H9 (cell line): ENCODE measurements around the gene S1PR5. TPM values are rescaled to one million over a fixed set of nuclear protein-coding genes. Genes with fewer than 3 reads are reported as not detected.

Source experiments
- DNase-seq: peaks from one replicate; pipeline ENCODE4 v3.0.0-alpha.2; 2017
- H2AFZ ChIP-seq: one replicate; pipeline ENCODE4 v1.6.1; 2013; ENCODE audit warnings: mild to moderate bottlenecking, low read length, control low read depth, moderate library complexity
- H2AK5ac ChIP-seq: 2 replicates; pipeline ENCODE4 v1.6.1; 2013; ENCODE audit warnings: low read length, control low read depth, mixed read lengths; ENCODE audit not compliant: insufficient read length
- H2BK120ac ChIP-seq: one replicate; pipeline ENCODE4 v1.6.1; 2013; ENCODE audit warnings: low read depth, mild to moderate bottlenecking, low read length, control low read depth, inconsistent platforms; ENCODE audit not compliant: poor library complexity, severe bottlenecking
- H2BK12ac ChIP-seq: 2 replicates; pipeline ENCODE4 v1.6.1; 2013; ENCODE audit warnings: low read length, control low read depth, mixed read lengths, low read depth; ENCODE audit not compliant: insufficient read length
- H2BK15ac ChIP-seq: 2 replicates; pipeline ENCODE4 v1.6.1; 2013; ENCODE audit warnings: low read depth, low read length, control low read depth
- H2BK20ac ChIP-seq: one replicate; pipeline ENCODE4 v1.6.1; 2013; ENCODE audit warnings: low read depth, mild to moderate bottlenecking, low read length, control low read depth, inconsistent platforms; ENCODE audit not compliant: poor library complexity, severe bottlenecking
- H2BK5ac ChIP-seq: 2 replicates; pipeline ENCODE4 v1.6.1; 2013; ENCODE audit warnings: low read length, control low read depth, mixed read lengths; ENCODE audit not compliant: insufficient read length
- H3K14ac ChIP-seq: 2 replicates; pipeline ENCODE4 v1.6.1; 2013; ENCODE audit warnings: low read length, control low read depth; ENCODE audit not compliant: insufficient read depth
- H3K18ac ChIP-seq: 2 replicates; pipeline ENCODE4 v1.6.1; 2013; ENCODE audit warnings: low read depth, mild to moderate bottlenecking, mixed read lengths, low read length, control low read depth; ENCODE audit not compliant: insufficient read length
- H3K23ac ChIP-seq: 2 replicates; pipeline ENCODE4 v1.6.1; 2013; ENCODE audit warnings: low read length, control low read depth, mixed read lengths, low read depth; ENCODE audit not compliant: insufficient read length
- H3K23me2 ChIP-seq: 2 replicates; pipeline ENCODE4 v1.6.1; 2013; ENCODE audit warnings: low read depth, mild to moderate bottlenecking, mixed read lengths, low read length, control low read depth; ENCODE audit not compliant: insufficient read length, poor library complexity, severe bottlenecking
- H3K27ac ChIP-seq: 2 replicates; pipeline ENCODE4 v1.5.1; 2013; ENCODE audit warnings: low read length, control low read depth, mixed read lengths, low read depth; ENCODE audit not compliant: insufficient read length
- H3K27me3 ChIP-seq: 2 replicates; pipeline ENCODE4 v1.6.1; 2013; ENCODE audit warnings: low read length, control low read depth, inconsistent platforms; ENCODE audit not compliant: insufficient read depth
- H3K4ac ChIP-seq: 2 replicates; pipeline ENCODE4 v1.6.1; 2013; ENCODE audit warnings: low read depth, mild to moderate bottlenecking, control low read depth, inconsistent platforms, low read length, moderate library complexity
- H3K4me1 ChIP-seq: 2 replicates; pipeline ENCODE4 v1.6.1; 2013; ENCODE audit warnings: low read length, control low read depth, inconsistent platforms; ENCODE audit not compliant: insufficient read depth
- H3K4me2 ChIP-seq: 2 replicates; pipeline ENCODE4 v1.6.1; 2013; ENCODE audit warnings: low read length, control low read depth, mixed read lengths; ENCODE audit not compliant: insufficient read length, insufficient read depth
- H3K56ac ChIP-seq: 2 replicates; pipeline ENCODE4 v1.6.1; 2013; ENCODE audit warnings: low read depth, mild to moderate bottlenecking, mixed read lengths, low read length, control low read depth; ENCODE audit not compliant: insufficient read length
- H3K79me1 ChIP-seq: 2 replicates; pipeline ENCODE4 v1.6.1; 2013; ENCODE audit warnings: low read depth, mild to moderate bottlenecking, moderate library complexity, low read length, control low read depth, inconsistent platforms; ENCODE audit not compliant: insufficient read depth, poor library complexity, severe bottlenecking
- H3K79me2 ChIP-seq: 2 replicates; pipeline ENCODE4 v1.6.1; 2013; ENCODE audit warnings: low read length, control low read depth, inconsistent platforms; ENCODE audit not compliant: insufficient read depth
- H3K9ac ChIP-seq: 2 replicates; pipeline ENCODE4 v1.6.1; 2013; ENCODE audit warnings: low read length, control low read depth, mixed read lengths; ENCODE audit not compliant: insufficient read length; ENCODE audit errors: extremely low read depth
- H3K9me3 ChIP-seq: one replicate; pipeline ENCODE4 v1.6.1; 2013; ENCODE audit warnings: low read depth, low read length, inconsistent platforms; ENCODE audit not compliant: control insufficient read depth
- H3T11ph ChIP-seq: one replicate; pipeline ENCODE4 v1.6.1; 2013; ENCODE audit warnings: mild to moderate bottlenecking, low read length, control low read depth, inconsistent platforms
- H4K20me1 ChIP-seq: one replicate; pipeline ENCODE4 v1.6.1; 2013; ENCODE audit not compliant: control insufficient read depth, insufficient read length, insufficient read depth
- H4K5ac ChIP-seq: 2 replicates; pipeline ENCODE4 v1.6.1; 2013; ENCODE audit warnings: low read depth, mild to moderate bottlenecking, mixed read lengths, low read length, control low read depth; ENCODE audit not compliant: insufficient read length
- H4K8ac ChIP-seq: replicated peaks from 2 replicates; pipeline ENCODE4 v1.6.1; 2013; ENCODE audit warnings: low read length, control low read depth, mixed read lengths, low read depth; ENCODE audit not compliant: insufficient read length
- H4K91ac ChIP-seq: 2 replicates; pipeline ENCODE4 v1.6.1; 2013; ENCODE audit warnings: low read depth, mild to moderate bottlenecking, moderate library complexity, mixed read lengths, low read length, control low read depth; ENCODE audit not compliant: insufficient read length
- H3K27ac Mint-ChIP-seq, 3 experiments: 2 replicates in 2 of 3; 3 replicates in 1 of 3; pipeline ENCODE4 v1.8.0; 2020 to 2021; ENCODE audit warnings: mixed read lengths in 3 of 3, mild to moderate bottlenecking in 1 of 3, moderate library complexity in 1 of 3
- H3K27me3 Mint-ChIP-seq: 2 replicates; pipeline ENCODE4 v1.8.0; 2021; ENCODE audit warnings: low read depth, mild to moderate bottlenecking, moderate library complexity, mixed read lengths
- H3K36me3 Mint-ChIP-seq, 3 experiments: 2 replicates in 2 of 3; 3 replicates in 1 of 3; pipeline ENCODE4 v1.8.0; 2020 to 2021; ENCODE audit warnings: low read depth in 3 of 3, mixed read lengths in 3 of 3; ENCODE audit not compliant: insufficient read depth in 1 of 3
- H3K4me1 Mint-ChIP-seq, 2 experiments: 2 replicates each; pipeline ENCODE4 v1.8.0; 2020; ENCODE audit warnings: mixed read lengths in 2 of 2
- H3K4me3 Mint-ChIP-seq, 2 experiments: 2 replicates in 1 of 2; 3 replicates in 1 of 2; pipeline ENCODE4 v1.8.0; 2020 to 2021; ENCODE audit warnings: mild to moderate bottlenecking in 2 of 2, mixed read lengths in 2 of 2, moderate library complexity in 1 of 2
- H3K9me3 Mint-ChIP-seq, 2 experiments: 2 replicates in 1 of 2; 3 replicates in 1 of 2; pipeline ENCODE4 v1.8.0; 2020; ENCODE audit warnings: mild to moderate bottlenecking in 2 of 2, mixed read lengths in 2 of 2, moderate library complexity in 1 of 2
- WGBS: extraction: QIAGEN DNeasy Blood & Tissue Kit; methylation state at CpG from one replicate; pipeline ENCODE4 v1.1.7; 2013; ENCODE audit warnings: missing lambda C conversion rate, low lambda C conversion rate, mixed read lengths; ENCODE audit not compliant: insufficient read length; ENCODE audit errors: extremely low coverage; 5-methylcytosine and 5-hydroxymethylcytosine counted together
- total RNA-seq: library from RNA; stranded (reverse); gene quantifications from 2 replicates; pipeline ENCODE4 v1.2.1, GENCODE V29; 2021
- TF ChIP-seq, protein P1 (sequence below): fragments of 200-600 bp; sonication (generic); conservative IDR thresholded peaks from 3 replicates; pipeline ENCODE4 v1.8.0; 2021; ENCODE audit warnings: antibody characterized with exemption, mild to moderate bottlenecking

The S1PR5 gene
- total RNA-seq, 1 experiment from 2014 or later = 8.1 TPM

DNA sequence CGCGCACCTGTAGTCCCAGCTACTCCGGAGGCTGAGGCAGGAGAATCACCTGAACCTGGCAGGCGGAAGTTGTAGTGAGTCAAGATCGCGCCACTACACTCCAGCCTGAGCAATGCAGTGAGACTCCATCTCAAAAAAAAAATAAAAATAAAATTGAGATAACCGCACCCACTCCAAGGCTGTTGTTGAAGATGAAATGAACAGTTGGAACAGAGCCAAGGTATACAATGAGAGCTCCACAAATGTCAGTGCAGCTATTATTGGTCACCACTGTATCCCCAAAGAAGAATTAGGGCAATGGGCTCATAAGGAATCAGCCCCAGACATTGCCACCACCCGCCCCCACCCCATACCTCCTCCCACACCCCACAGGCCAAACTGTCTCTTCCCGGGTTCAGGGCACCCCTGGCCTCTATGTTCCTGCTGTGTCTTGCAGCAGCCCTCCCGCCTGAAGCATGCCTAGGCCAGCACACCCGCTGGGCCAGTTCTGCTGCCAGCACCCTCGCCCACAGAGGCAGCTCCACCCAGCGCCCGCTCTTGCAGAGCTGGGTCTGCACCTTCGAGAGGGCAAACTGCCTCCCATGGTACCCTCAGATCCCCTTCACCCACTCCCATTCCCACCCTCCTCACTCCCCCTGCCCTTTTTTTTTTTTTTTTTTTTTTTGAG, 3.5 kb upstream of the S1PR5 start:
- TF ChIP-seq, protein P1, sequence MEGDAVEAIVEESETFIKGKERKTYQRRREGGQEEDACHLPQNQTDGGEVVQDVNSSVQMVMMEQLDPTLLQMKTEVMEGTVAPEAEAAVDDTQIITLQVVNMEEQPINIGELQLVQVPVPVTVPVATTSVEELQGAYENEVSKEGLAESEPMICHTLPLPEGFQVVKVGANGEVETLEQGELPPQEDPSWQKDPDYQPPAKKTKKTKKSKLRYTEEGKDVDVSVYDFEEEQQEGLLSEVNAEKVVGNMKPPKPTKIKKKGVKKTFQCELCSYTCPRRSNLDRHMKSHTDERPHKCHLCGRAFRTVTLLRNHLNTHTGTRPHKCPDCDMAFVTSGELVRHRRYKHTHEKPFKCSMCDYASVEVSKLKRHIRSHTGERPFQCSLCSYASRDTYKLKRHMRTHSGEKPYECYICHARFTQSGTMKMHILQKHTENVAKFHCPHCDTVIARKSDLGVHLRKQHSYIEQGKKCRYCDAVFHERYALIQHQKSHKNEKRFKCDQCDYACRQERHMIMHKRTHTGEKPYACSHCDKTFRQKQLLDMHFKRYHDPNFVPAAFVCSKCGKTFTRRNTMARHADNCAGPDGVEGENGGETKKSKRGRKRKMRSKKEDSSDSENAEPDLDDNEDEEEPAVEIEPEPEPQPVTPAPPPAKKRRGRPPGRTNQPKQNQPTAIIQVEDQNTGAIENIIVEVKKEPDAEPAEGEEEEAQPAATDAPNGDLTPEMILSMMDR = no peak
- no peaks in the 10 kb centered on the region for H4K20me1 ChIP-seq
- H2BK120ac ChIP-seq = no peak overlapping the region
- no peak overlapping the region for H3K23ac ChIP-seq
- H2BK20ac ChIP-seq = no peak overlapping the region
- H3K18ac ChIP-seq = no peak overlapping the region
- H3K4me1 ChIP-seq = no peaks in the 10 kb centered on the region; the same call in 1 of the 2 replicates
- no peak overlapping the region for H2BK12ac ChIP-seq
- no peak overlapping the region for H3K4me2 ChIP-seq
- H3K9ac ChIP-seq = no peak overlapping the region
- WGBS = no CpG with 5 or more reads among the region's 15 CpGs
- Mint-ChIP-seq H3K4me3 (no peak overlapping the region), H3K9me3 (no peaks in the 10 kb centered on the region), H3K4me1 (peaks cover 19 to 27% of the 10 kb centered on the region in 2 experiments), H3K27me3 (peaks cover 20% of the 10 kb centered on the region), H3K27ac (no peak overlapping the region), H3K36me3 (no peaks in the 10 kb centered on the region)
- no peaks in the 10 kb centered on the region; the same call in 1 of the 2 replicates for H3K27me3 ChIP-seq
- H3K14ac ChIP-seq = no peak overlapping the region
- peaks cover 12% of the 10 kb centered on the region for H3K23me2 ChIP-seq
- no peaks in the 10 kb centered on the region for H3K9me3 ChIP-seq
- DNase-seq = no peak
- H3T11ph ChIP-seq = no peak overlapping the region
- no peaks in the 10 kb centered on the region for H3K79me1 ChIP-seq
- no peak overlapping the region for H4K5ac ChIP-seq
- H2BK15ac ChIP-seq = no peak overlapping the region
- H4K8ac ChIP-seq = no peak overlapping the region
- no peak overlapping the region for H2AK5ac ChIP-seq
- H2AFZ ChIP-seq = no peak overlapping the region
- no peak overlapping the region for H3K27ac ChIP-seq
- H3K79me2 ChIP-seq = no peaks in the 10 kb centered on the region
- no peak overlapping the region for H3K4ac ChIP-seq
- H4K91ac ChIP-seq = no peak overlapping the region
- no peak overlapping the region for H2BK5ac ChIP-seq
- H3K56ac ChIP-seq = no peak overlapping the region
